ENCODE measurements around the gene FAM47E. TPM values are rescaled to one million over a fixed set of nuclear protein-coding genes. Genes with fewer than 3 reads are reported as not detected.

The FAM47E gene
- total and polyA plus RNA-seq, 2 donors (not counting 3 experiments of a cell fraction or from before 2014, with no cell fraction given) = 0.11 TPM; not detected in 1

- Histone ChIP-seq H3K79me2 (ENCODE audit: control insufficient read depth, insufficient read depth, low read length) (no peaks in the 10 kb centered on the region), H3K4me3 (replicated peaks in 1 of 3; ENCODE audit: insufficient read depth in 1 of 3, low read depth in 1 of 3, low read length in 3 of 3) (no peak overlapping the region), H3K9me3 (replicated peaks; ENCODE audit: control insufficient read depth, insufficient read depth, low read length) (no peaks in the 10 kb centered on the region), H3K4me2 (ENCODE audit: insufficient read depth, low read length) (no peak overlapping the region), H3K4me1 (ENCODE audit: control insufficient read depth, extremely low read depth, insufficient read depth, low read length) (no peaks in the 10 kb centered on the region), H3K9me1 (replicated peaks; ENCODE audit: control insufficient read depth, extremely low read depth, insufficient read depth, low read length) (no peaks in the 10 kb centered on the region), H3K9ac (replicated peaks; ENCODE audit: extremely low read depth, insufficient read depth, low read length) (no peak overlapping the region), H3K36me3 (ENCODE audit: control insufficient read depth in 2 of 2, extremely low read depth in 1 of 2, insufficient read depth in 2 of 2, low read length in 2 of 2) (no peaks in the 10 kb centered on the region), H4K20me1 (replicated peaks; ENCODE audit: control insufficient read depth, extremely low read depth, insufficient read depth, low read length) (no peaks in the 10 kb centered on the region), H3K27ac (ENCODE audit: insufficient read depth, low read depth, low read length) (no peak overlapping the region), H2AFZ (ENCODE audit: low read depth, low read length) (no peak overlapping the region), H3K27me3 (ENCODE audit: control insufficient read depth in 2 of 2, insufficient read depth in 2 of 2, low read length in 2 of 2) (peaks cover 22 to 35% of the 10 kb centered on the region in 2 experiments)
- intact Hi-C loops (cut with micrococcal nuclease) = no loop called here
- CTCF ChIA-PET = no interaction called here
- TF ChIP-seq GATA2 (IDR thresholded peaks at IDR 0.05; ENCODE audit: insufficient read depth, insufficient read length, low read depth, low read length) (no peak), POLR2AphosphoS5 (IDR thresholded peaks at IDR 0.05; ENCODE audit: insufficient read depth, low read depth, low read length) (no peak), POLR2A (IDR thresholded peaks at IDR 0.05; ENCODE audit: low read depth, low read length) (no peak), FOS (IDR thresholded peaks at IDR 0.05; ENCODE audit: borderline replicate concordance, insufficient read depth, low read length) (no peak), MYC (IDR thresholded peaks at IDR 0.05; ENCODE audit: low read depth, low read length) (no peak), EZH2 (IDR thresholded peaks at IDR 0.05; ENCODE audit: borderline replicate concordance, low read depth, low read length, severe bottlenecking) (no peak), MAX (IDR thresholded peaks at IDR 0.05; ENCODE audit: insufficient read depth, insufficient read length) (no peak), CTCF (IDR thresholded peaks at IDR 0.05; ENCODE audit: extremely low read depth in 1 of 2, insufficient read depth in 1 of 2, low read depth in 1 of 2, low read length in 2 of 2) (no peak), JUN (IDR thresholded peaks at IDR 0.05; ENCODE audit: borderline replicate concordance, insufficient read depth, insufficient read length, low read depth) (no peak)
- no TSS peak for BruUV-seq (replicated peaks)
- FAIRE-seq (no peak), DNase-seq (ENCODE audit: low read depth, low spot score) (no peak)
- POLR2A ChIA-PET = no interaction called here
- dilution Hi-C loops (cut with MboI; ENCODE audit: extremely low pct_ligation_motif_present, low sequenced_read_pairs) = no loop called here
Measured at GRCh38 chr4:76238236-76238635, 13.3 kb upstream of the FAM47E start.

Data from endothelial cell of umbilical vein (primary cell).